Stimulated activated CD8-positive, alpha-beta memory T cell treated with anti-CD3 and anti-CD28 coated beads, Interleukin-7, amount 100 ng/mL, for 24 hours (primary cell): ENCODE measurements around the gene POMP.

ENCODE experiments used
- DNase-seq: peaks from one replicate; pipeline ENCODE4 v3.0.0-alpha.2; 2020; ENCODE audit warnings: low read depth

The POMP gene, protein sequence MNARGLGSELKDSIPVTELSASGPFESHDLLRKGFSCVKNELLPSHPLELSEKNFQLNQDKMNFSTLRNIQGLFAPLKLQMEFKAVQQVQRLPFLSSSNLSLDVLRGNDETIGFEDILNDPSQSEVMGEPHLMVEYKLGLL

DNA sequence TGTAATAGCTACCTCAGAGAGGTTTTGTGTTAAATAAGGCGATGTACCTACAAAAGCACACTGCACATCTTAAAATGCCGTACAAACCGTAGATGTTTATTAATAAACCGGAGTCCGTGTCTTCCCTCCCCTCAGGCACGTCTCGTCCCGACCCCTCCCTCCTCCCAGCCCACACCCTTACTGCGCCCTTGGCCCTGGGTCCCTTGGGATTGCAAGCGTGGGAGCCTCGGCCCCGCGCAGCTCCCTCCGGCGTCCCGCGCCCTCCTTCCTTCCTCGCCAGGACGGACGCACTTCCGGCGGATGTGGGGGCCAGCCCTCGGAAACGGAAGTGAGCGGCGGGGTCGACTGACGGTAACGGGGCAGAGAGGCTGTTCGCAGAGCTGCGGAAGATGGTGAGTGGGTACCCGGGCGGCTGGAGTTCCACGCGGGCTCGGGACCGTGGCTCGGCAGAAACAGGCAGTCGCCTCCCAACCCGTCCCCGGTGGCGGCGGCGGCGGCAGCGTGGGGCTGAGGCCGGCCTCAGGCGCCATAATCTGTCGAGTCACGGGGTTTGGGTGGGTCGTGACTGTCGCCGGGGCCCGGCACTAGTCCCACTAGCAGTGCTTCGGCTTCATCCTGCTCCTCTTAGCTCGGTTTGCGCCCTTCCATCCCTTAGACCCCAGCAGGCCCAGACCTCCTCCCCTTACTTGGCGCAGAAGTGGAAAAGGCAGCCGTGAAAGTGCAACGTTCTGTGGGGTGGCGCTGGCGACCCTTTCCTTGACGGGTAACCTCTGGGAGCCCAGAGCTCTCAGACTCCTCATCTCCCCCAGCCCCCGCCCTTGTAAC, at the start of gene POMP:
TSS of gene POMP (plus strand) at position 335 of the 825 bp plus-strand sequence. CDS start at position 390, 55 bp downstream.
- DNase-seq: peak; percentile 90

DNA sequence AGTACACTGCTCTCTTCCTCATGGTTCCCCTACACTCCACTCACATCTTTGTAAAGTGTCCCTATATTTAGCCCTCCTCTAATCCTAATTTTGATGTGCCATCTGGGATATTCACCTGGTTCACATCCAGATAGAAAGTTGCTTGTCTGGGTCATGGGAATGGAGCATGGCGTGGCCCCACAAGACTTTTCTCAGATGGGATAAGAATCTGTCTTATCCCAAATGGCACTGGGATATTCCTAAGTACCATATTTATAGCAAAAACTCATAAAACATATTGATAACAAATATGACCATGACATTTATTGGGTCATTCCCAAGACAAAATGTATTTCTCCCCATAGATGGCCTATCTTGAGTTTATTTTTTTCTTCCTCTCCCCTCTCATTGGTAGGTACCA, 49.5 kb upstream of the POMP start:
- no peak for DNase-seq

- no peak for DNase-seq
Observed at GRCh38 chr13:28609926-28610325, 49.0 kb upstream of the POMP start.

DNA sequence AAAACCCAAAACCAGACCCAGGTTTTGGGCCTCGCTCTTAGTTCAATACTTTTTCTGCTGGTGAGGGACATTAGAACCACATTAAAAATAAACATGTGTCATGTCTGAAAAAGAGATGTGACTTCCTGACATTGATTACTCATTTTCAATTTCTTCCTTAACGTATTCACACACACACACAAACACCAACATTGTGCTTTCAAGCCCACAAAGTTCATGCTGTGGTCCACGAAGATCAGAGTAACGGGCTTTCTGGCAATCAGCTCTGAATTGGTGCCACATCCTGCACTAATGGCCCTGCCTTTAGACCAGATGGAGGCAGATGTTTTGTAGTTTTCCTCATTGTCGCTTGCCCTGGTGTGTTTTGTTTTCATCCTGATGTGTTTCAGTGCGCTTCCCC, 47.9 kb upstream of the POMP start:
- no peak for DNase-seq

GRCh38 chr13:28611654-28612131, 47.2 kb upstream of the POMP start:
- DNase-seq: no peak

DNA sequence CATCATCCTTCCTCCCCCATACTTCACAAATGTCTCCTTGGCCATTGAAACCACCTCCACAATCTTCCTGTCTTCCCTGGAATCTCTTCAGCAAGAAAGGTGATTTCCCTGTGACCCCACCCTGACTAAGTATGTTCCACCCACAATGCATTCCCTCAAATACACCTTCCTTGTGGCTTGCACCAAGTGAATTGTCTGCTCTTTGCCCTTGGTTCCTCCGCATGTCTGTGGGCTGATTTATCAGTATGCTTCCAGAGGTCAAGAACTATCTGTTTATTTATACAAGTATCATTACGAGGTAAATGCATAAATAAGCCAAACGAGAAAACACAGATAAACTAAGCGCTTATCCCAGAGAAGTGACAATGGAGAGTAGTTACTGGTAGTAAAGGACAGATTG, 45.4 kb upstream of the POMP start:
- DNase-seq: no peak

GRCh38 chr13:28615916-28616446, 42.9 kb upstream of the POMP start:
- no peak for DNase-seq

GRCh38 chr13:28618230-28618994, 40.5 kb upstream of the POMP start:
- DNase-seq: no peak

- no peak for DNase-seq
Observed at GRCh38 chr13:28620011-28620830, 38.7 kb upstream of the POMP start.

GRCh38 chr13:28621449-28621848, 37.5 kb upstream of the POMP start:
- DNase-seq: no peak

DNA sequence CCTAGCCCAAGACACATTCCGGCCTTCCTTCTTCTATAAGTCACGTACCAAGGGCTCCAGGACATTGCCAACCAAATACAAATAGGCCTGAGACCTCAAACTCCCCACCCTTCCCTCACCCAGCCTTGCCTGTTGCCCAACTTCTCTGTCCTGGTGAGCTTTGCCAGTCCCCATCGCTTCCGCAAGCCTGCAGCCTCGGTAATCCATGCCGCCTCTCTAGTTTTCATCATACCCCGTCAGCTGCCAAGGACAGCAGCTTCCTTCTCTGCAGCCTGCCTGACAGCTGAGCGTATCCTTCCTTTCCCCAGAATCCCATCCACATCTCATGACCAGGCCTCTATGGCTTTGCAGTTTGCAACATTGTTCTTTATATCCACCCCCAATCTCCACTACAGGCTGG, 36.6 kb upstream of the POMP start:
- no peak for DNase-seq

GRCh38 chr13:28623782-28624706, 34.9 kb upstream of the POMP start:
- DNase-seq: no peak

- no peak for DNase-seq
Observed at GRCh38 chr13:28624707-28625432, 34.1 kb upstream of the POMP start.

DNA sequence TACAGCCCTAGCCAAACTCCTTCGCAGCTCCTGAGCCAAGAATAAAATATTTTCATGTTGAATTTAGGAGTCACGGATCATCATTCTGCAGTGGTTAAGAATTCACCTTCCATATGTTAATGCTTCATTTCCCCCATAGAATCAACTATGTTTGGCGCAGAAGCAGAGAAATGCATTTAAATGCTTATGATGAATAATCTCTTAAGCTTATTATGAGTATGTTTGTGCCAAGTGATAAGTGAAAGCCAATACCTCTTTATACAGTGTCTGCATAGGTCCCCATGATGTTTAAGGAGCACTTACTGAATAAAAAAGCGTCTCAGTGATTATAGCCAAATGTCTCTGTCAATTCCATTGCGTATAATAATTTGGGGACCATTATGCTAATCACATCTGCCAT, 32.7 kb upstream of the POMP start:
- no peak for DNase-seq

DNA sequence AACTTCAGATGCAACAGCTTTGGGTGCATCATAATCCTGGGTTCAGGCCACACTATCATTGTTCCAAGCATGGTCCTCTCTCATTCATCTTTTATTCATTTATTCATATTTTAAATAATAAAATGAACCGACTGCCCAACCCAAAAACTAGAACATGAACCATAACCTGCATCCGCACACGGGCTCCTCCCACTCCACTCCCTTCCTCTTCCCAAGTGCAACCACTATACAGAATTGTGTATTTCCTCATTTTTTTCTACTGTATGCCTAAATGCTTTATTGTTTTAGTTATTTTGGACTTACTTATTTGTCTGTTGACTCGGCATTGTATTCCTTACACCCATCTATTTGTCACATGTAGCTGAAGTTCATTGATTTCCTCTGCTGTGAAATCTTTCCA, 30.7 kb upstream of the POMP start:
- DNase-seq: no peak

GRCh38 chr13:28630869-28631268, 28.1 kb upstream of the POMP start:
- DNase-seq: no peak

DNA sequence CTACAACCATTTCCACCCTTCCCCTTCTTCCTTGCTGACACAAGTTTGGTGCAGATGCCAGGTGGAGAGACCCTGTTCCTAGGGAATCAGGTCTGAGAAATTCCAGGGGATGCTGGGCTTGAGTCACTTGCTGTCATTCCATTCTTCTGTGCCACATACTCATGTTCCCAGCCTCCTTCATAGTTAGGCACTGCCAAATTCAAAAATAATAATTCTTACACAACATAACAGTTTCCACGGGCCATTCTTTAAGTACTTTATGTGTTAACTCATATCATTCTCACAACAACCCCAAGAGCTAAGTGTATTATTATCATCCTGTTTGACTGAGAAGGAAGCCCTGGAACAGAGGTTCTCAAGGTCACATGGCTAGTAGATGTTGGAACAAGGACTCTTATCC, 27.1 kb upstream of the POMP start:
- DNase-seq: no peak

- DNase-seq: no peak
Observed at GRCh38 chr13:28636069-28636468, 22.9 kb upstream of the POMP start.

DNA sequence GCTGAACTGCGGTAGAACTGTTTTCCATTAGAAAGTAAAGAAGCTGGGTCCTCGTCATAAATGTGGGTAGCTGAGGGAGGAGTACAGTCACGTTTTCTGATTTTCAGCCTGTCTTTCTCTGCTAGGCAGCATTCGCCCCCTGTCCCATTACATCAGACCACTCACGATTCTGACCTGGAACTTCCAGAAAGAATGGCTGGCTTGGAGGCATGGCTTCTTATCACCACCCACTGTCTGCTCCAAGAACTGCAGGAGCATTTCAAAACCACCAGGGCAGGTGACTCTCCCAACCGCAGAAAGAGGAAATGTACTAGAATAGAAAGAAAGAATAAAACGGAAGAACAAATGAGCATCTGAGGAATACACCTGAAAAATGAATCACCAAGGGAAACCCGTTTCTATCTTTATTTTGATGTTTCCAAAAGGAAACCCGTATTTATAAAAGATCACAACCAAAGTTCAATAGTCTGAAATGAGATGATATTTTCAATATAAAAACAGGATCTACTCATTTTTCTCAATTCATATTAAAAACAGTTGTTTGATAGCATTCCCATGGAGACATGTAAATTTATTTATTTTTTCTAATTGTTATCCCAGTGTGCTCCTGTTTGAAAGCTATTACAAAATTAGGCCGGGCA, 22.1 kb upstream of the POMP start:
- no peak for DNase-seq
